ENCODE results near the gene DNAH14. TPM values are rescaled to one million over a fixed set of nuclear protein-coding genes. Genes with fewer than 3 reads are reported as not detected.

DNAH14 gene
- polyA plus RNA-seq, 4 donors, result 1.4 to 12.9 (median 3.9) TPM; not detected in 1

DNA sequence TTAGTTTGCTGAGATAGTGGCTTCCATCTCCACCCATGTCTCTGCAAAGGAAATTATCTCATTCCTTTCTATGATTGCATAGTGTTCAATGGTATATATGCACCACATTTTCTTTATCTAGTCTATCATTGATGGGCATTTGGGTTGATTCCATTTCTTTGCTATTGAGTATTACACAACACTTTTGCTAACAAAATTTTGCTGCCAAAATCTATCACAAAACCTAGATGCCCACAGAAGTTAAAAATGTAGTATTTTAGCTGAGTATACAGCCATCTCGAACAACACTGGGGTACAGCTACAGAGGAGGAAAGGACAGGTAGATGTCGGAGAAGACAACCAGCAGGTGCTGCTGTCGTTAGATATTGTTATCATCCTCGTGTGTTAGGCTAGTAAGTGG, 430.6 kb downstream of the DNAH14 start:
- H3K27ac ChIP-seq (ENCODE audit: low read depth in 1 of 3, low read length in 2 of 3), result no peak overlapping the region
- 85 to 90% (median 89%) methylated on average over 4 of the region's 4 CpGs for WGBS, 3 donors
- H3K27me3 ChIP-seq (ENCODE audit: control insufficient read depth in 3 of 3, insufficient read depth in 3 of 3, low read length in 3 of 3), result peaks cover 0 to 2% (median 0%) of the 10 kb centered on the region in 3 donors
- no peak overlapping the region for H3K4me3 ChIP-seq (ENCODE audit: low read depth in 1 of 3, low read length in 3 of 3)
- FAIRE-seq (no peak), DNase-seq (no peak)
- H3K36me3 ChIP-seq (ENCODE audit: control insufficient read depth in 3 of 3, insufficient read depth in 2 of 3, low read depth in 1 of 3, low read length in 3 of 3), result no peaks in the 10 kb centered on the region
- H3K4me1 ChIP-seq (ENCODE audit: control insufficient read depth in 3 of 3, insufficient read depth in 2 of 3, low read depth in 1 of 3, low read length in 2 of 3), result no peaks in the 10 kb centered on the region
- no peaks in the 10 kb centered on the region for H3K9me3 ChIP-seq (ENCODE audit: control insufficient read depth in 2 of 2, insufficient read depth in 1 of 2, low read depth in 1 of 2, low read length in 1 of 2)

DNA sequence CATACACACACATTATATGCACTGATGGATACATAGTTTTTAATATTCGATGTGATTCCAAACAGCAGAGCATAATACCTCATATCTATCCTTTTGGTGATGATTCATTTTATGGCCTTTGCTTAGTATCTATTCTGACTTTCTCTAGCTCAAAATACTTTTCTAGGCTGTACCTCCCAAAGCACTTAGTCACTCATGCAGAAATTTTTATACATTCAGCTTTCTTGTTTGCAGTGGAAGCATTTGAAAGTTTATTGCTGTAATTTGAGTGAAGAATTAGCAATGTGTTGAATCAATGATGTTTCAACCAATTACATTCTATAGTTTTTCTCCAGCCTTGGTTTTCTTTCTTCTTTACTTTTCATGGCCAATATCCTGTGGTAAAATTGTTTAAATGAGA, 431.7 kb downstream of the DNAH14 start:
- no peak for DNase-seq
- Histone ChIP-seq H3K4me3 (ENCODE audit: low read depth in 1 of 3, low read length in 3 of 3) (no peak overlapping the region), H3K36me3 (ENCODE audit: control insufficient read depth in 3 of 3, insufficient read depth in 2 of 3, low read depth in 1 of 3, low read length in 3 of 3) (no peaks in the 10 kb centered on the region), H3K9me3 (ENCODE audit: control insufficient read depth in 2 of 2, insufficient read depth in 1 of 2, low read depth in 1 of 2, low read length in 1 of 2) (no peaks in the 10 kb centered on the region), H3K27me3 (ENCODE audit: control insufficient read depth in 3 of 3, insufficient read depth in 3 of 3, low read length in 3 of 3) (no peaks in the 10 kb centered on the region), H3K4me1 (ENCODE audit: control insufficient read depth in 3 of 3, insufficient read depth in 2 of 3, low read depth in 1 of 3, low read length in 2 of 3) (no peaks in the 10 kb centered on the region), H3K27ac (ENCODE audit: low read depth in 1 of 3, low read length in 2 of 3) (no peak overlapping the region)
- 89 to 94% (median 91%) methylated on average over 1 of the region's 1 CpG for WGBS, 3 donors
- FAIRE-seq, result no peak

DNA sequence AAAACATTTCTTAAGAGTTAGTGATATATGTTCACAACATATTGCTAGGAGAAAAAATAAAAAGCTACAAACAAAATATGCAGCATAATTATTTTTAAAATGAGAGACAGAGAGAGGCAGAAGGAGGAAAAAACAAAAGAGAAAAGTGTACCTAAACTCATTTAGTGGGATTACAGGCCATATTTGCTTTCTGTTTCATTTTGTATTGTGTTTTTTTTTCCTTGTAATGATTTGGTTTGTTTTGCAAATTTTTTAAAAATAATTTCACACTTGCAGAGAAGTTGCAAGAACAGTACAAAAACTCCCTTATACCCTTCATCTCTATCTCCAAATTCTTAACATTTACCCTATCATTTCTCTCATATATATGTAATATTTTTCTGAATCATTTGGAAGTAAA, 433.3 kb downstream of the DNAH14 start:
- Histone ChIP-seq H3K4me1 (ENCODE audit: control insufficient read depth in 3 of 3, insufficient read depth in 2 of 3, low read depth in 1 of 3, low read length in 2 of 3) (no peaks in the 10 kb centered on the region), H3K36me3 (ENCODE audit: control insufficient read depth in 3 of 3, insufficient read depth in 2 of 3, low read depth in 1 of 3, low read length in 3 of 3) (no peaks in the 10 kb centered on the region), H3K27ac (ENCODE audit: low read depth in 1 of 3, low read length in 2 of 3) (no peak overlapping the region), H3K9me3 (ENCODE audit: control insufficient read depth in 2 of 2, insufficient read depth in 1 of 2, low read depth in 1 of 2, low read length in 1 of 2) (no peaks in the 10 kb centered on the region), H3K4me3 (ENCODE audit: low read depth in 1 of 3, low read length in 3 of 3) (no peak overlapping the region), H3K27me3 (ENCODE audit: control insufficient read depth in 3 of 3, insufficient read depth in 3 of 3, low read length in 3 of 3) (no peaks in the 10 kb centered on the region)
- DNase-seq, result no peak
- no peak for FAIRE-seq

DNA sequence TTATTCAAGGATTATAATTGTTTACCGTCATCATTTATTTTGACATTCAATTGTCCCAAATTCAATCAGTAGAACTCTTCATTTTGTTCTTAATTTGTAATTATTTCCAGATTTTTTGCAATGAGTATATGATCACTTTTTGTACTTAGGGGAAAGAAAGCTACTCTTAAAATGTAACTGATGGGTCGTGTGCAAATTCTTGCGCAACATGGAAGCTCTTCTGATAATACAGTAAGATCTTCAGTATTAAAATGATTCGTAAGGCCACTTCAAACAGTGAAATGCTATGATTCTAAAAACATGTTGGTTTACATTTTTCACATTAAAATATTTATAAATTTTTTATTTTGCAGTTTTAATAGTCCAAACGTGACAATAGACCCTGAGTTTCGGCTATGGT, 435.0 kb downstream of the DNAH14 start:
- Histone ChIP-seq H3K36me3 (ENCODE audit: control insufficient read depth in 3 of 3, insufficient read depth in 2 of 3, low read depth in 1 of 3, low read length in 3 of 3) (no peaks in the 10 kb centered on the region), H3K27ac (ENCODE audit: low read depth in 1 of 3, low read length in 2 of 3) (no peak overlapping the region), H3K27me3 (ENCODE audit: control insufficient read depth in 3 of 3, insufficient read depth in 3 of 3, low read length in 3 of 3) (no peaks in the 10 kb centered on the region), H3K9me3 (ENCODE audit: control insufficient read depth in 2 of 2, insufficient read depth in 1 of 2, low read depth in 1 of 2, low read length in 1 of 2) (no peaks in the 10 kb centered on the region), H3K4me3 (ENCODE audit: low read depth in 1 of 3, low read length in 3 of 3) (no peak overlapping the region), H3K4me1 (ENCODE audit: control insufficient read depth in 3 of 3, insufficient read depth in 2 of 3, low read depth in 1 of 3, low read length in 2 of 3) (no peaks in the 10 kb centered on the region)
- FAIRE-seq (no peak), DNase-seq (no peak)
- WGBS, 3 donors, result 91 to 93% (median 93%) methylated on average over 6 of the region's 6 CpGs

DNA sequence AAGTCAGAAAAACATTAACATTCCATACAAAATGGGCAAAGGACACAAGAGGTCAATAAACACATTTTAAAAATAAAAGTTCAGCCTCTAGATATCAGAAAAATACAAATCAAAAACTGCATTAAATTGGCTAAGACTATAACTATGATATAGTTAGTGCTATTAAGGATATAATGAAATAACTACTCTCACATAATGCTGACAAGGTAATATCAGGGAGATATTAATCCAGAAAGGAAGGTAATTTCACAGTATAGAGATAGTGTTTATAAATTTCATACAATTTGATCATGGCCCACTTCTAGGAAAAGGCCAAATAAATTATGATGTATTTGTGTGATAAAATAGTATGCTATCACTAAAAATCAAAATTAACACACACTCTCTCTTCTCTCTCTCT, 436.5 kb downstream of the DNAH14 start:
- no peak for FAIRE-seq
- Histone ChIP-seq H3K9me3 (ENCODE audit: control insufficient read depth in 2 of 2, insufficient read depth in 1 of 2, low read depth in 1 of 2, low read length in 1 of 2) (no peaks in the 10 kb centered on the region), H3K27me3 (ENCODE audit: control insufficient read depth in 3 of 3, insufficient read depth in 3 of 3, low read length in 3 of 3) (no peaks in the 10 kb centered on the region), H3K4me1 (ENCODE audit: control insufficient read depth in 3 of 3, insufficient read depth in 2 of 3, low read depth in 1 of 3, low read length in 2 of 3) (no peaks in the 10 kb centered on the region), H3K36me3 (ENCODE audit: control insufficient read depth in 3 of 3, insufficient read depth in 2 of 3, low read depth in 1 of 3, low read length in 3 of 3) (no peaks in the 10 kb centered on the region), H3K27ac (ENCODE audit: low read depth in 1 of 3, low read length in 2 of 3) (no peak overlapping the region), H3K4me3 (ENCODE audit: low read depth in 1 of 3, low read length in 3 of 3) (no peak overlapping the region)
- DNase-seq, result no peak

DNA sequence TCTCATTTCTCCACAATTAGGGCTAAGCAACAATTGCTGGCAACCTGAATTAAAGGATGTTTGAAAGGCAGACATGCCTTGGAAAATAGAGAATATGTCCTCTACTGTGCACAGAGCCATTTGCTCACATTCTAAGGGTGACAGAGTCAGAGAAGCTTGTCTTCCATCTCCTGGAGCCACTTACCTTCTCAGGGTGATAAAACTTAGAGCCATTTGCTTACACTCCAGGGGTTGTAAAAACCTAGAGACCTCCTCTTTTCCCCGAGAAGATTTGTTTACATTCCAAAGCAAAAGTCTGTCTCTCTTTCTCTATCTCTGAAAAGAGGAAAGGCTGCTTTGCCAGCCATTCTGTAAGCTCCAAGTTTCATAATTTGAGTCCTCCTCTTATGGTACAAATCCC, 437.1 kb downstream of the DNAH14 start:
- Histone ChIP-seq H3K4me1 (ENCODE audit: control insufficient read depth in 3 of 3, insufficient read depth in 2 of 3, low read depth in 1 of 3, low read length in 2 of 3) (no peaks in the 10 kb centered on the region), H3K27ac (ENCODE audit: low read depth in 1 of 3, low read length in 2 of 3) (no peak overlapping the region), H3K27me3 (ENCODE audit: control insufficient read depth in 3 of 3, insufficient read depth in 3 of 3, low read length in 3 of 3) (no peaks in the 10 kb centered on the region), H3K4me3 (ENCODE audit: low read depth in 1 of 3, low read length in 3 of 3) (no peak overlapping the region), H3K9me3 (ENCODE audit: control insufficient read depth in 2 of 2, insufficient read depth in 1 of 2, low read depth in 1 of 2, low read length in 1 of 2) (no peaks in the 10 kb centered on the region), H3K36me3 (ENCODE audit: control insufficient read depth in 3 of 3, insufficient read depth in 2 of 3, low read depth in 1 of 3, low read length in 3 of 3) (no peaks in the 10 kb centered on the region)
- no peak for DNase-seq
- FAIRE-seq, result no peak
- 10 to 33% (median 19%) methylated on average over 1 of the region's 1 CpG for WGBS, 3 donors

DNA sequence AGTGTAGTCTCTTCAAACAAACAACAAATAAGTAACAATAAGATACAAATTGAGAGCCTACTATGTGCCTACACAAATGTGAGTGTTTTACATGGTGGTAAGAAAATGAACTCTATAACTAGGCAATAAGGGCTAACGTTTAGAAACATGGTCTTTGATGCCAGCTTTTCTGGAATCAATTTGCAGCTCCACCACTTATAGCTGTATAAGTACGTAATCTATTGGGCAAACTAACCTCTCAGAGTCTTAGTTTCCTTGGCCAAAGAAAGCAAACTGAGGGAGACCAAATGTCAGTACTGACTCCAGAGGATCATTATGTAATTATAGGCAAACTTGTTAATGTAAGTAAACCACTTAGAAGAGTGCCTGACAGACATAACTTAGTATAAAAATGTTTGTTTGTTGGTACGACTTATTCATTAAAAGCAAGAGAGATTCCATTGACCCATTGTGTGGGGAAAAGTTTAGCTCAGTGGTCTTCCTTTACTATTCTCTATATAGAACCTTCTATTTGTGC, 438.6 kb downstream of the DNAH14 start:
- no peaks in the 10 kb centered on the region for H3K27me3 ChIP-seq (ENCODE audit: control insufficient read depth in 3 of 3, insufficient read depth in 3 of 3, low read length in 3 of 3)
- H3K4me3 ChIP-seq (ENCODE audit: low read depth in 1 of 3, low read length in 3 of 3), result no peak overlapping the region
- H3K27ac ChIP-seq (ENCODE audit: low read depth in 1 of 3, low read length in 2 of 3), result no peak overlapping the region
- no peak for DNase-seq
- H3K4me1 ChIP-seq (ENCODE audit: control insufficient read depth in 3 of 3, insufficient read depth in 2 of 3, low read depth in 1 of 3, low read length in 2 of 3), result no peaks in the 10 kb centered on the region
- no peaks in the 10 kb centered on the region for H3K36me3 ChIP-seq (ENCODE audit: control insufficient read depth in 3 of 3, insufficient read depth in 2 of 3, low read depth in 1 of 3, low read length in 3 of 3)
- no peaks in the 10 kb centered on the region for H3K9me3 ChIP-seq (ENCODE audit: control insufficient read depth in 2 of 2, insufficient read depth in 1 of 2, low read depth in 1 of 2, low read length in 1 of 2)
- 75 to 87% (median 87%) methylated on average over 3 of the region's 3 CpGs for WGBS, 3 donors
- FAIRE-seq, result no peak

DNA sequence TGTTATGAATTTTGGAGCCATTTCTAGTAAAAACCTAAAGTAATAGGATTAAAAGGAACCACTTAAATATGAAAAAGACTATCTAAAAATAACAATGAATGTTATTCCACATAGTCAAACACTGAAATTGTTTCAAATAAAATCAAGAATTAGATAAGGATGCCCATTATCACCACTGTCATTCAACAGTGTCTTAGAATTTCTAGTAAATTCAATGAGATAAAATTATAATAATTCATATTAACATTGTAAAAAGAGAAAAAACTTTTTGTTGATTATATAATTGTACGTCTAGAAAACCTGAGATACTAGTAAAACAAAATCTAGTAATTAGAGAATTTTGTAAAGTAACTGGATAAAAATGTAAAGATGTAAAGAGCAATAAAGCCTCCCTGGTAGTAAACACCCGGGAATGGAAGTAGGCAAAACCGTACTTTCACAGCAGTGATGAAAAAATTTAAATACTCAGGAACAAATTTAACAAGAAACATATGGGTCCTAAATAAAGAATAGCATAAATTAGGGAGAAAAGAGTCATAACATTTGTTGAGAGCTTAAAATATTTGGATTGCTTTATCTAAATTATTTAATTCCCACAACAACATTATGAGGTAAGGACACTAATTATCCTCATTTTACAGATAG, 442.0 kb downstream of the DNAH14 start:
- no peaks in the 10 kb centered on the region for H3K27me3 ChIP-seq (ENCODE audit: control insufficient read depth in 3 of 3, insufficient read depth in 3 of 3, low read length in 3 of 3)
- no peak for FAIRE-seq

DNA sequence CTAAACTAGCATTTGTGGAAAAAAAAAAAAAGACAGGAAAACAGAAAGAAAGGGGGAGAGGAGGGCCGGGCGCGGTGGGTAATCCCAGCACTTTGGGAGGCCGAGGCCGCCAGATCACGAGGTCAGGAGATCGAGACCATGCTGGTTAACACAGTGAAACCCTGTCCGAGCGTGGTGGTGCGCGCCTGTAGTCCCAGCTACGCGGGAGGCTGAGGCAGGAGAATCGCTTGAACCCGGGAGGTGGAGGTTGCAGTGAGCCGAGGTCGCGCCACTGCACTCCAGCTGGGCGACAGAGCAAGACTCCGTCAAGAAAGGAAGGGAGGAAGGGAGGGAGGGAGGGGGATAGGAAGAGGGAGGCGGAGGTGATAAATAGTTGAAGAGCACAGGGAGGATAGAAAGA, 443.7 kb downstream of the DNAH14 start:
- DNase-seq (no peak), FAIRE-seq (no peak)
- Histone ChIP-seq H3K9me3 (ENCODE audit: control insufficient read depth in 2 of 2, insufficient read depth in 1 of 2, low read depth in 1 of 2, low read length in 1 of 2) (no peaks in the 10 kb centered on the region), H3K27me3 (ENCODE audit: control insufficient read depth in 3 of 3, insufficient read depth in 3 of 3, low read length in 3 of 3) (no peaks in the 10 kb centered on the region), H3K4me3 (ENCODE audit: low read depth in 1 of 3, low read length in 3 of 3) (no peak overlapping the region), H3K4me1 (ENCODE audit: control insufficient read depth in 3 of 3, insufficient read depth in 2 of 3, low read depth in 1 of 3, low read length in 2 of 3) (no peaks in the 10 kb centered on the region), H3K36me3 (ENCODE audit: control insufficient read depth in 3 of 3, insufficient read depth in 2 of 3, low read depth in 1 of 3, low read length in 3 of 3) (no peaks in the 10 kb centered on the region), H3K27ac (ENCODE audit: low read depth in 1 of 3, low read length in 2 of 3) (no peak overlapping the region)
- WGBS, 3 donors, result 91 to 94% (median 93%) methylated on average over 21 of the region's 21 CpGs

More for the DNA sequence above, 442.0 kb downstream of the DNAH14 start:
- WGBS, 3 donors, result 77 to 87% (median 79%) methylated on average over 3 of the region's 3 CpGs
- Histone ChIP-seq H3K36me3 (ENCODE audit: control insufficient read depth in 3 of 3, insufficient read depth in 2 of 3, low read depth in 1 of 3, low read length in 3 of 3) (no peaks in the 10 kb centered on the region), H3K27ac (ENCODE audit: low read depth in 1 of 3, low read length in 2 of 3) (no peak overlapping the region), H3K9me3 (ENCODE audit: control insufficient read depth in 2 of 2, insufficient read depth in 1 of 2, low read depth in 1 of 2, low read length in 1 of 2) (no peaks in the 10 kb centered on the region), H3K4me1 (ENCODE audit: control insufficient read depth in 3 of 3, insufficient read depth in 2 of 3, low read depth in 1 of 3, low read length in 2 of 3) (no peaks in the 10 kb centered on the region), H3K4me3 (ENCODE audit: low read depth in 1 of 3, low read length in 3 of 3) (no peak overlapping the region)
- no peak for DNase-seq

Measured in small intestine (tissue), 7 donors.